ENCODE measurements around the gene ATAD3A.
"Not testable (repeated sequence)": the region's sequence is repeated elsewhere in the genome, so short reads cannot be mapped to it uniquely, and the experiment has no call there.

Gene ATAD3A

DNA sequence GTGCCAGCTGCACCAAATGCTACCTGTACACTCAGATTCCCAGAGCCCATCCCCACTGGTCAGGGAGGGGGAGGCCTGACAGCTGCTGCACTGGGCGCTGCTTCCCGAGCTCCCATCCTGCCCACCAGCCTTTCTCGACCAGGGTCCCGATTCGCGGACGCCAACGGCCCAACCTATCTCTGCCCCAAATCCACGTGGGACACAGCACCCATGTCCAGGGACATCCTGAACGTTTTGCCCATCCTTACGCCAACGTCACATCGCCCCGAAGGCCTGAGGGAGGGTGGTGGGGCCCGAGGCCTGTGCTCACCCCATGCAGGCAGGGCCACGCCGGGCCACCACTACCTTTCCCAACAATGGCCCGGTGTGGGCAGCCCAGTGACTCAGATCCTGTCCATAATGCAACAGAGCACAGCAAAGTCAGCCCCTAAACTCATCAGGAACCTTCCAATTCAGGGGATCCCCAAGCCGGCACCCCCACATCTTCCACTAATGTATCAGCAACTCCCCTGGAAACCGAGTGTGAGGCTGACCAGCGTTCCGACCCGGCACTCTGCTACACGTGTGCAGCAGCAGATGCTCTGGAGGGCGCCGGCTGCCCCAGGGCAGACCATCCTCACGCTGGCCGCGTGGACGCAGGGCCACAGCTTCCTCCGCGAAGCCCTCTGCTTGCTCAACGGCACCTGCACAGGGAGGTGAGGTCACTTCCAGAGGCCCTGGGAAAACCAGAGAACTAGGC, 39.7 kb downstream of the ATAD3A start:
- no peak overlapping the region for H3K4me3 Mint-ChIP-seq
- H3K27me3 Mint-ChIP-seq: no peaks in the 10 kb centered on the region
- no peak overlapping the region for H3K27ac Mint-ChIP-seq
- H3K36me3 Mint-ChIP-seq: no peaks in the 10 kb centered on the region
- no peaks in the 10 kb centered on the region for H3K9me3 Mint-ChIP-seq
- H3K4me1 Mint-ChIP-seq: peaks cover 6% of the 10 kb centered on the region

DNA sequence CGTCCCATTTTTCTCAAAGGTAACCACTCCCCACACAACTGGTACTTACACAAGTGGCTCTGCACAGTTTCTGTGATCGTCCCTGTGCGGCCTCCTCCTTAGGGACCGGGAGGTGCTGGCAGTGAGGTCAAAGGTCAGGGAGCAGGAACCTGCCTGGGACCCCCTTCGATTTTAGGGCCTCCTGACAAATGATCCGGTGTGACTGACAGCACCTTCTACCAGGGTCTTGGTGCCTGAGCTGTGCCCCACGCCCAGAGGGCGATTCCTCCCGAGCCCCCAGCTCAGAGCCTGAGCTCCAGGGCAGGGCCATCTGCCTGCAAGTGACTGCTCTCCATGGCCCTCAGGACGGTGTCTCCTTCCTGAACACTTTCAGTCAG, 40.3 kb downstream of the ATAD3A start:
- Mint-ChIP-seq H3K4me3 (no peak overlapping the region), H3K4me1 (peaks cover 6% of the 10 kb centered on the region), H3K9me3 (no peaks in the 10 kb centered on the region), H3K36me3 (no peaks in the 10 kb centered on the region), H3K27me3 (no peaks in the 10 kb centered on the region), H3K27ac (no peak overlapping the region)

DNA sequence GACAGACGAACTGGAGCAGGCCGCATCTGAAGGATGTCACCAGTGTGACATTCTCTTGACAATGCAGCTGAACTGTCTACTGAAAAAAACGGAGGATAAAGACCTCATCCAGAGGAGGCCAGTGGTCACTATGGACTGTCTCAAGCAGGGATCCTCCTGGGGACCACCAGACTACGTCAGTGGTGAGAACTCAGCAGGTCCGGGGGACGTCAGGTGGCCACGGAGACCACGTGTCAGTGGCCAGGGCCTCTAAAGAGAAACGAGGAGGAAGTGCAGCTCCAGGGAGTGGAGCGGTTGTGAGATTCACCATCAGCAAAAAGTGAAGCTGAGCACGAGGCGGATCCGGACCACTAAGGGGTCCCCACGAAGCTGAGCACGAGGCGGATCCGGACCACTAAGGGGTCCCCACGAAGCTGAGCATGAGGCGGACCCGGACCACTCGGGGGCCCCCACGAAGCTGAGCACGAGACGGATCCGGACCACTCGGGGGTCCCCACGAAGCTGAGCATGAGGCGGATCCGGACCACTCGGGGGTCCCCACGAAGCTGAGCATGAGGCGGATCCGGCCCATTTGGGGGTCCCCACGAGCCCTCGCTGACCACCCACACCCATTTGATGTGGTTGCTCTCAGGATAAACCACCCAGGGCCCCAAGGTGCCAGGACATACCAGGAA, 42.0 kb downstream of the ATAD3A start:
- Mint-ChIP-seq H3K4me1 (peaks cover 11% of the 10 kb centered on the region), H3K4me3 (no peak overlapping the region), H3K27me3 (no peaks in the 10 kb centered on the region), H3K27ac (no peak overlapping the region), H3K36me3 (no peaks in the 10 kb centered on the region), H3K9me3 (no peaks in the 10 kb centered on the region)

DNA sequence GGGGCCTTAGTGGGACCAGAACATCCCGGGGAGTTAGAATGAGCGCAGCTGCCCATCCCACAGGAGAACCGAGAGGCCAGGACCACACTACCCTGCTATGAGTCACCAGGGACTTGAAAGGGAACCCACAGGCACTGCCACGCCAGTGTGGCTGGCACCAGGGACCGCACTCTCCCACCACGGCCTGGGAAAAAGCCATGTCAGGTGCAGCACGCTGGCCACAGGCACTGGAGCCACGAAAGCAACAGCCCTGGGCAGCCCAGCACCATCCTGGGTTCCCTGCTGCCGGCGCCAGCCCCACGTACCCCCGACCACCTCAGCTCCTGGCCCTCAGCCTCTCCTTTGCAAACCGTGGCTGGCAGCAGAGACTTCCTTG, 42.6 kb downstream of the ATAD3A start:
- H3K4me1 Mint-ChIP-seq: peaks cover 11% of the 10 kb centered on the region
- no peaks in the 10 kb centered on the region for H3K36me3 Mint-ChIP-seq
- H3K27ac Mint-ChIP-seq: no peak overlapping the region
- no peak overlapping the region for H3K4me3 Mint-ChIP-seq
- no peaks in the 10 kb centered on the region for H3K27me3 Mint-ChIP-seq
- H3K9me3 Mint-ChIP-seq: no peaks in the 10 kb centered on the region

DNA sequence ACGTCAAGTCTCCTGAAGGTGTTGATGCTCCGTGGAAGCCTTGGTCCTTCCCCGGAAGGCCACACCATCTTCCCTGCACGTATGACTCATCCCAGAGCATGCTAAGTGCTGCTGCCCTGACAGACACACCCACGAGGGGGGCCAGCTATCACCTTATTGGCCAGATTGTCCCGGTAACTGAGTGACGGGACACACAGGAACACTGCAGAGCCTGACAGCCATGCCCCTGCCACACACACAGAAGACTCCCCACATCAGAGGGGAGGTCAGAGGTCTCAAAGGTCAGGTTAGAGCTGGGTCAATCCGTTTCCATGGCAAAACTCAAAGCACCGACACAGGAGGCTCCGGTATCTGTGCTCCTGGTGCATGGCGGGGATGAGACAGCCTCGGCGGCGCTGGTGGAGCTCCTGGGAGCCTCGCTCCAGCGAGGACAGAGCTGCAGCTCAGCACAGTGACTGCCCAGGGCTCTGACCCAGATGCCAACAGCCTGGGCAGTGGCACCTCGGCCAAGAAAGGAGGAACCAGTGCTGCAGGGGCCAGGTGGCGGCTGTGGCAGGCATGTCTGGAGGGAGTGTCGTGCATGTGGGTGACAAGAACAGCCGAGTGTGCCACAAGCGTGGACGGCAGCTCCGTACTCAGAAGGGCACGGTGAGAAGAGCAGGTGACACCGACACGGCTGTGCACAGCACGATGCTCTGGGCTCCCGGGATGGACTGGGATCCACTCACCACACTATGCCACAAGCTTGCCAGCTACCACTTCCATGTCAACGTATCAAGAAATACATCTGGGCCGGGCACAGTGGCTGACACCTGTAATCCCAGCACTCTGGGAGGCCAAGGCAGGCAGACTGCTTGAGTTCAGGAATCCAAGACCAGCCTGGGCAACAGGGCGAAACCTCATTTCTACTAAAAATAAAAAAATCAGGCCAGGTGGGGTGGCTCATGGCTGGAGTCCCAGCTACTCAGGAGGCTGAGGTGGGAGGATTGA, 43.3 kb downstream of the ATAD3A start:
- Mint-ChIP-seq H3K36me3 (no peaks in the 10 kb centered on the region), H3K9me3 (no peaks in the 10 kb centered on the region), H3K4me3 (no peak overlapping the region), H3K4me1 (peaks cover 11% of the 10 kb centered on the region), H3K27me3 (no peaks in the 10 kb centered on the region), H3K27ac (no peak overlapping the region)

DNA sequence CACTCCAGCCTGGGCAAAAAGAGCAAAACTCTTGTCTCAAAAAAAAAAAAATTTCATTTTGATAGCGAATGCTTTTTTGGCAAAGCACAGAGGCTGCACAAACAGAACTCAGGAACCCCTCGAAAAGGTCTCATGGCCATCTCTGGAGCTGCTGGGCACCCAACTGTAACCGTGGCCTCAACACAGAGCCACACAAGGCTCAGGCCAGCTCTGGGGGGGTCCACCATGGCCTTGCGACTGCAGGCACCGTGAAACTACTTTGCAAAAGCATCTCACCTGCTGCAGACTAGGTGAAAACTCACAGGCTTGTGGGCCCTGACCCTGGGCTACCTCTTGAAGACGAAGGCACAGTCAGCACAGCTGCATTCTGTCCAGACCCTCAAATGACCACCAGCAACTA, 44.5 kb downstream of the ATAD3A start:
- no peaks in the 10 kb centered on the region for H3K36me3 Mint-ChIP-seq
- H3K9me3 Mint-ChIP-seq: no peaks in the 10 kb centered on the region
- H3K4me1 Mint-ChIP-seq: peaks cover 11% of the 10 kb centered on the region
- H3K27me3 Mint-ChIP-seq: no peaks in the 10 kb centered on the region
- H3K27ac Mint-ChIP-seq: no peak overlapping the region
- no peak overlapping the region for H3K4me3 Mint-ChIP-seq

DNA sequence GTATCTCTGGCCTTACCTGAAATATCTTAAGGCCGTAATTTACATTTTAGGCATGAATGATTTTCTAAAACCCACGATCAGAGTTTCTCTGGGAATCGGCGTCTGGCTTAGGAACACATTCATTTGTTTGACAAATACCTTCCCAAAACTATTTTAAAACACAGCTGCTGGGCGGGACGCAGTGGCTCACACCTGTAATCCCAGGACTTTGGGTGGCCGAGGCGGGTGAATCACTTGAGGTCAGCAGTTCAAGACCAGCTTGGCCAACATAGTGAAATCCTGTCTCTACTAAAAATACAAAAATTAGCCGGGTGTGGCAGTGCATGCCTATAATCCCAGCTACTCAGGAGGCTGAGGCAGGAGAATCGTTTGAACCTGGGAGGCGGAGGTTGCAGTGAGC, 45.0 kb downstream of the ATAD3A start:
- H3K27ac Mint-ChIP-seq, H3K4me3 Mint-ChIP-seq, H3K27me3 Mint-ChIP-seq, H3K36me3 Mint-ChIP-seq, H3K9me3 Mint-ChIP-seq: not testable (repeated sequence)
- peaks cover 11% of the 10 kb centered on the region for H3K4me1 Mint-ChIP-seq

DNA sequence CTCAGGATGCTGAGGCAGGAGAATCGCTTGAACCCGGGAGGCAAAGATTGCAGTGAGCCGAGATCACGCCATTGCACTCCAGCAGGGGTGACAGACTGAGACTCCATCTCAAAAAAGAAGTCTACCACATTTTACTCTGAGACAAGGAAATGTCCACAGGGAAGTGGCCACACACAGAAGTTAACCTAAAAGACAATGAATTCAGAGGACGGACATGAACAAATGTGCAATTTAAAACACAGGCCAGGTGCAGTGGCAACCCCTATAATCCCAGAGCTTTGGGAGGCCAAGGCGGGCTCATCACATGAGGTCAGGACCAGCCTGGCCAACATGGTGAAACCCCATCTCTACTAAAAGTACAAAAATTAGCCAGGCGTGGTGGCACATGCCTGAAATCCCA, 45.7 kb downstream of the ATAD3A start:
- not testable (repeated sequence) for H3K4me3 Mint-ChIP-seq, H3K36me3 Mint-ChIP-seq, H3K27me3 Mint-ChIP-seq, H3K9me3 Mint-ChIP-seq, H3K27ac Mint-ChIP-seq
- H3K4me1 Mint-ChIP-seq: peaks cover 11% of the 10 kb centered on the region

DNA sequence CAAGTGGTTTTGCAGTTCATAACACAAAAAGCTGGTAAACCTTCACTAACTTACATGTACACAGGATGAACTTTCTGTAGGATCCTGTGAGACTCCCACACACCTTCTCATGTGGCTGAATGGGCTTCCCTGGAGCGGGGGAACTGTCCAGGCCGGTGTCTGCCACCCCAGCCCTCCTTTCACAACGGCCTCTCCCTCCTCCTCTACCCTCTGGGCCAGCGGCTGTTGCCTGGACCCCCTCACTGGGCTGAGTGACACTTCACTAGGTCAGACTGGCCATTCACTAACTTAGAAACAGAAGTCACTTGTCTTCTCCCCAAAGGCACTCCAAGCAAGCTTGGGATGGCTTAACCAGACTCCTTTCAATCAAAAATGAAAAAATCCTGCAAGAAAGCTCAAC, 46.6 kb downstream of the ATAD3A start:
- H3K27ac Mint-ChIP-seq: no peak overlapping the region
- H3K27me3 Mint-ChIP-seq: no peaks in the 10 kb centered on the region
- no peaks in the 10 kb centered on the region for H3K36me3 Mint-ChIP-seq
- no peak overlapping the region for H3K4me3 Mint-ChIP-seq
- peaks cover 11% of the 10 kb centered on the region for H3K4me1 Mint-ChIP-seq
- no peaks in the 10 kb centered on the region for H3K9me3 Mint-ChIP-seq

DNA sequence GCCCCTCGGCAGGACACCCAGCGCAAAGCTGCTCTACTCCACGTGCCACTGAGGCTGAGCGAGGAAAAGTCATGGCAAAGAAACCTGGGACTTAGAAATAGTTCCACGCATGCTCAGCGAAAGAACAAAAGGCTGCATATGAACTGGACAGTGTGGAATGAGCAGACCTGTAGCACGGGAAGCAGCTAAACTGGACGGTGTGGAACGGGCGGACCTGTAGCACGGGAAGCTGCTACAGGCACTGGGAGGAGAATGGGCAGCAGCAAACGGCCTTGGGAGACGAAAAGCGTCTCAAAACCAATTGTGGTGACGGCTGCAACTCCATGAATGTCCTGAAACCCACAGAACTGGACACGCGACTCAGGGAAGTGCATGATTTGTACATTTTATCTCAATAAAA, 47.1 kb downstream of the ATAD3A start:
- Mint-ChIP-seq H3K4me1 (peaks cover 11% of the 10 kb centered on the region), H3K9me3 (no peaks in the 10 kb centered on the region), H3K4me3 (no peak overlapping the region), H3K27ac (no peak overlapping the region), H3K36me3 (peaks cover 3% of the 10 kb centered on the region), H3K27me3 (no peaks in the 10 kb centered on the region)

DNA sequence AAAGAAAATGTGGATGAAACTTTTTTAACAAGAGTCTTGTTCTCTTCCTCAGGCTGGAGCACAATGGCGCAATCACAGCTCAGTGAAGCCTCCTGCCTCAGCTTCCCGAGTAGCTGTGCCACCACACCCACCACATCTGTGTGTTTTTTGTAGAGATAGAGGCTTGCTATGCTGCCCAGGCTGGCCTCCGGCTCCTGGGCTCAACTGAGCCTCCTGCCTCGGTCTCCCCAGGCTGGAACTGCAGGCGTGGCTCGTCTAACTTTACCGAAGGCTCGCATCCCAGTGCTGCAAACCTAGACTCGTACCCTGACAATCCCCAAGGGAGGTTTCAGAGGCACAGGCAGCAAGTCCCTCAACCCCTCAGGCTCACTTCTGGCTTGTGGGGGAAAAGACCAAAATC, 48.2 kb downstream of the ATAD3A start:
- peaks cover 17% of the 10 kb centered on the region for H3K4me1 Mint-ChIP-seq
- peaks cover 9% of the 10 kb centered on the region for H3K36me3 Mint-ChIP-seq
- H3K9me3 Mint-ChIP-seq: no peaks in the 10 kb centered on the region
- H3K27ac Mint-ChIP-seq: no peak overlapping the region
- H3K4me3 Mint-ChIP-seq: no peak overlapping the region
- H3K27me3 Mint-ChIP-seq: no peaks in the 10 kb centered on the region

DNA sequence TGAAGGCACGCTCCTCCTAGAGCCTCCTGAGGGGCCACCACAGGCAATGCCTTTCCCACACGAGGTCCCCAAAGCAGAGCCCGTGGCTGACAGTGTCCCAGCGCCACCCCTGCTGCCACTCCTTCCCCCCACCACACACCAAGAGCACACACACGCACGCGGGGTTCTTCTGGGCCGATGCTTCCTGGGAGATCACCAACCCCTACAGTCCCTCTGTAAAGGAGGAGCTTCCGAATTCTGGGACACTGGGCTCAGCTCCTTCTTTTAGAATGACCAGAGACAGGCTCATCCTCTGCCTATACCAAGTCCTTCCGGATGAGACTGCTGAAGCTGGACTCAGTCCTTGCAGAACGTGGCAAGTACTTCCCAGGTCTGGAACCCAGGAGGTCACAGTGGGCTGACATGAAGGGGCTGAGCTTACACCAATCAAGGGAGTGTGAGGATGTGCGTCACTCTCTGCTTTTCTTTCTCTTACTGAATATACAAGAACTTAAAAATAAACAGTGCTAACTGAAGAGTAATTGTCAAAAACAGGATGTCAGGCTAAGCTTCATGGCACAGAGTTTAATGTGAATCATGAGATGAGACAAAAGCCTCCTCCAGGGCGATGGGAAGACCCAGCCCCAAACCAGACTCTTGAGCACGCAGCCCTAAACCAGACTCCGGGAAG, 50.0 kb downstream of the ATAD3A start:
- peaks cover 23% of the 10 kb centered on the region for H3K4me1 Mint-ChIP-seq
- H3K9me3 Mint-ChIP-seq: no peaks in the 10 kb centered on the region
- no peak overlapping the region for H3K27ac Mint-ChIP-seq
- H3K27me3 Mint-ChIP-seq: no peaks in the 10 kb centered on the region
- no peak overlapping the region for H3K4me3 Mint-ChIP-seq
- H3K36me3 Mint-ChIP-seq: peaks cover 9% of the 10 kb centered on the region

DNA sequence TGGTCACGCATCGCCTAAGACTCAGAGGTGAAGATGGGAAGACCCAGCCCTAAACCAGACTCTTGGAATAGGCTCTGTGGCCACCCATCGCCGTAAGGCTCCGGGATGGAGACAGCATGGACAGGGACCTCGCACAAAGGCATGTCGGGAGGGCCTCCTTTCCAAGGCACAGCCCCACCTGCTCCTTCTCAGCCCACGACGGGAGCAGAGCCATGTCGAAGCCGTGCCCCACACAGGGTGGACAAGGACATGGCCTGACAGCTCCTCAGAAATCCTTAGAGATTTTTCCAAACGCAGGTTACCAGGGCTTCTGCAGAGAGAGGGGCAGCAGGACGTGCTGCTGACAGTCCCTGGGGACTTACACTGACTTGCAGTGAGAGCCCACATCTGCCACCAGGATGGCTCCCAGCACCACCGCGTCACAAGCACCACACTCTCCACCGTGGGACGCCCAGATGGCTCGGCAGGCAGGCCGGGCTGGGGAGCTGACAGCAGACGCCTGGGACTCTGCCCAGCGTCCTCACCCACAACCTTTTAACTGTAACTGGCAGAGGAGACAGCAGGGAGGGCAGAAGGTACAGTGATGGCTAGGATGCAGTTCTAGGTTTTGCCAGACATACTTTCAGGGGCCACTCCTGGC, 50.7 kb downstream of the ATAD3A start:
- Mint-ChIP-seq H3K36me3 (peaks cover 9% of the 10 kb centered on the region), H3K4me1 (peaks cover 28% of the 10 kb centered on the region), H3K4me3 (no peak overlapping the region), H3K27me3 (no peaks in the 10 kb centered on the region), H3K27ac (no peak overlapping the region), H3K9me3 (no peaks in the 10 kb centered on the region)

DNA sequence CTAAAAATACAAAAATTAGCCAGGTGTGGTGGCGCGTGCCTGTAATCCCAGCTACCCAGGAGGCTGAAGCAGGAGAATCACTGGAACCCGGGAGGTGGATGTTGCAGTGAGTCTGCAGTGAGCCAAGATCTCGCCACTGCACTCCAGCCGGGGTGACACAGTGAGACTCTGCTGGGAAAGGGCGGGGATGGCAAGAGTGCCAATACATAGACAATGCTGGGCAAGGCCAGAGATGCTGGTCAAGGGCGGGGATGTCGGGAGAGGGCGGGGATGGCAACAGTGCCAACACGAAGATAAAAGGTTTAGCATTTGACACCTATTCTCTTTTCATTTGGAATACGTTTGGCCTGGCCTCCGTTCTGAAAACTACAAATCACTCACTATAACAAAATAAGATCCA, 51.7 kb downstream of the ATAD3A start:
- Mint-ChIP-seq H3K27ac (no peak overlapping the region), H3K4me3 (no peak overlapping the region), H3K9me3 (no peaks in the 10 kb centered on the region), H3K4me1 (peaks cover 23% of the 10 kb centered on the region), H3K36me3 (peaks cover 9% of the 10 kb centered on the region), H3K27me3 (no peaks in the 10 kb centered on the region)

DNA sequence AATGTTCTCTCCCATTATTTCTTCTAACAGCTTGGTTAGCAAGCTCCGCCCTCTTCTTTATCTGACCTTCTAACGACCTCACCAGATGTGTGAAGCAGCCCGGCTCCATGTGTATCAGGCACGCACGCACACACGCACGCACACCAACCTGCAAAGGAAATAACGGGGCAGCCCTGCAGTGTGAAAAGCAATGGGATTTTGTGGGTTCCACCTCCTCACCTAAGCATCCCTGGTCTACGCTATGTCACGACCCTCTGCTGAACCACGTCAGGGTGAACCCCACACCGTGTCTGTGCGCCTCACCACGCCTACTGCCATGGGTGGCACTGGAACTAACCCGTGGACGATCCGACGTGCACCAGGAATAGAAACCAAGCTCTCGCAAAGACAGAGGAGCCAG, 52.3 kb downstream of the ATAD3A start:
- Mint-ChIP-seq H3K27ac (no peak overlapping the region), H3K9me3 (no peaks in the 10 kb centered on the region), H3K4me3 (no peak overlapping the region), H3K27me3 (no peaks in the 10 kb centered on the region), H3K4me1 (peaks cover 24% of the 10 kb centered on the region), H3K36me3 (peaks cover 9% of the 10 kb centered on the region)

All from activated naive CD4-positive, alpha-beta T cell treated with anti-CD3 and anti-CD28 coated beads, Interleukin-2, amount 50 U/mL, for 24 hours (primary cell).